Measurements from ENCODE around the gene KCNJ16.

KCNJ16 gene

DNA sequence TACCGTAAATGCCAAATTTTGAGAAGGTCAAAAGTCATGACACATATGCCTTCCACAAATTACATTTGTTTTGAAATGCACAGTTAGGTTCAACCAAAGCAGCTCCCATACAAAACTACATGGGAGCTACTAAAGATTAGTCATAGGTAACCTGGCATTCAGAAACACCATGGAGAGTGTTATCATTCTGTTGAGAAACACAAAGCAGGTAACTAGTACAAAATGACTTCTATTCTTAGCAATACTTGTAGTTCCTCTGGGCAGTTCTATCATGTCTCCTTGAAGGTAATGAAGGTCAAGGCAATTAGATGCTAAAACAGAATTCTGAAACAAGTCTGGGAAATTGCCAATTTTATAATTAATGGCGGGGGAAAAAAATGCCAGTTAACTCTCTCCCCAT lies 39.4 kb downstream of the KCNJ16 start:
- DNase-seq (ENCODE audit: low spot score) = no peak
- TF ChIP-seq, protein P1, sequence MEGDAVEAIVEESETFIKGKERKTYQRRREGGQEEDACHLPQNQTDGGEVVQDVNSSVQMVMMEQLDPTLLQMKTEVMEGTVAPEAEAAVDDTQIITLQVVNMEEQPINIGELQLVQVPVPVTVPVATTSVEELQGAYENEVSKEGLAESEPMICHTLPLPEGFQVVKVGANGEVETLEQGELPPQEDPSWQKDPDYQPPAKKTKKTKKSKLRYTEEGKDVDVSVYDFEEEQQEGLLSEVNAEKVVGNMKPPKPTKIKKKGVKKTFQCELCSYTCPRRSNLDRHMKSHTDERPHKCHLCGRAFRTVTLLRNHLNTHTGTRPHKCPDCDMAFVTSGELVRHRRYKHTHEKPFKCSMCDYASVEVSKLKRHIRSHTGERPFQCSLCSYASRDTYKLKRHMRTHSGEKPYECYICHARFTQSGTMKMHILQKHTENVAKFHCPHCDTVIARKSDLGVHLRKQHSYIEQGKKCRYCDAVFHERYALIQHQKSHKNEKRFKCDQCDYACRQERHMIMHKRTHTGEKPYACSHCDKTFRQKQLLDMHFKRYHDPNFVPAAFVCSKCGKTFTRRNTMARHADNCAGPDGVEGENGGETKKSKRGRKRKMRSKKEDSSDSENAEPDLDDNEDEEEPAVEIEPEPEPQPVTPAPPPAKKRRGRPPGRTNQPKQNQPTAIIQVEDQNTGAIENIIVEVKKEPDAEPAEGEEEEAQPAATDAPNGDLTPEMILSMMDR (IDR thresholded peaks at IDR 0.05; ENCODE audit: borderline replicate concordance, control extremely low read depth, extremely low read depth, insufficient read depth, missing control alignments) = no peak
- in situ Hi-C loops (cut with MboI; ENCODE audit: low sequenced_read_pairs, unreplicated experiment) = no loop called here

- in situ Hi-C loops (cut with MboI; ENCODE audit: low sequenced_read_pairs, unreplicated experiment) = no loop called here
- TF ChIP-seq, protein P1 (IDR thresholded peaks at IDR 0.05; ENCODE audit: borderline replicate concordance, control extremely low read depth, extremely low read depth, insufficient read depth, missing control alignments) = no peak
- DNase-seq (ENCODE audit: low spot score) = no peak
These were observed 40.1 kb downstream of the KCNJ16 start for GRCh38 chr17:70115126-70115525.

DNA sequence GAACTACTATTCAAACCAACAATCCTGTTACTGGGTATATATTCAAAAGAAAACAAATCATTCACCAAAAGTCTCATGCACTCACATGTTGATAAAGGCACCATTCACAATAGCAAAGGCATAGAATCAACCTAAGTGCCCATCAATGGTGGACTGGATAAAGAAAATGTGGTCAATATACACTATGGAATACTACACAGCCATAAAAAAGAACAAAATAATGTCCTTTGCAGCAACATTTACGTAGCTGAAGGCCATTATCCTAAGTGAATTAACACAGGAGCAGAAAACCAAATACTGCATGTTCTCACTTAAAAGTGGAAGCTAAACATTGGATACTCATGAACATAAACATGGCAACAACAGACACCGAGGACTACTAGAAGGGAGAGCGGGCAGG lies 41.9 kb downstream of the KCNJ16 start:
- TF ChIP-seq, protein P1 (IDR thresholded peaks at IDR 0.05; ENCODE audit: borderline replicate concordance, control extremely low read depth, extremely low read depth, insufficient read depth, missing control alignments) = no peak
- DNase-seq (ENCODE audit: low spot score) = no peak
- in situ Hi-C loops (cut with MboI; ENCODE audit: low sequenced_read_pairs, unreplicated experiment) = no loop called here

- no peak for DNase-seq (ENCODE audit: low spot score)
- in situ Hi-C loops (cut with MboI; ENCODE audit: low sequenced_read_pairs, unreplicated experiment) = no loop called here
- TF ChIP-seq, protein P1 (IDR thresholded peaks at IDR 0.05; ENCODE audit: borderline replicate concordance, control extremely low read depth, extremely low read depth, insufficient read depth, missing control alignments) = no peak
These were observed 44.5 kb downstream of the KCNJ16 start for GRCh38 chr17:70119545-70119944.

DNA sequence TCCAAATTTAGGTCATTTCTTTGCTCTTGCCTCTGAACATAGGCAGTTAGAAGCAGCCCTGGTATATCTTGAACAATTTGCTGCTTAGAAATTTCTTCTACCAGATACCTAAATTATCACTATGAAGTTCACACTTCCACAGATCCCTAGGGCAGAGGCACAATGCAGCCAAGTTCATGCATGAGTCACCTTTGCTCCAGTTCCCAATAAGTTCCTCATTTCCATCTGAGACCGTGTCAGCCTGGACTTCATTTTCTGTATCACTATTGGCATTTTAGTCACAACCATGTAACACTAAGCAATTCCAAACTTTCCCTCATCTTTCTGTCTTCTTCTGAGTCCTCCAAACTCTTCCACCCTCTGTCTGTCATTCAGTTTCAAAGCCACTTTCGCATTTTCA lies 45.0 kb downstream of the KCNJ16 start:
- in situ Hi-C loops (cut with MboI; ENCODE audit: low sequenced_read_pairs, unreplicated experiment) = no loop called here
- DNase-seq (ENCODE audit: low spot score) = no peak
- TF ChIP-seq, protein P1 (IDR thresholded peaks at IDR 0.05; ENCODE audit: borderline replicate concordance, control extremely low read depth, extremely low read depth, insufficient read depth, missing control alignments) = no peak

DNA sequence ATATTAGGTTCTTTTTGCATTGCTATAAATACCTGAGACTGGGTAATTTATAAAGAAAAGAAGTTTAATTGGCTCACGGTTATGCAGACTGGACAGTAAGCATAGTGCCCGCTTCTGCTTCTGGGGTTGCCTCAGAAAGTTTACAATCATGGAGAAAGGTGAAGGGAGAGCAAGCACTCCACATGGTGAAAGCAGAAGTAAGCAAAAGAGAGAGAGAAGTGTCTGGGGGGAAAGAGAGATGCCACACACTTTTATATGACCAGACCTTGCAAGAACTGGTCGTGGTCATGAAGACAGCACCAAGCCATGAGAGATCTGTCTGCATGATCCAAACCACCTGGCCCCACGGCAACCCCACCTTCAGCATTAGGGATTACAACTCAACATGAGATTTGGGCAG lies 45.4 kb downstream of the KCNJ16 start:
- in situ Hi-C loops (cut with MboI; ENCODE audit: low sequenced_read_pairs, unreplicated experiment) = no loop called here
- no peak for DNase-seq (ENCODE audit: low spot score)
- TF ChIP-seq, protein P1 (IDR thresholded peaks at IDR 0.05; ENCODE audit: borderline replicate concordance, control extremely low read depth, extremely low read depth, insufficient read depth, missing control alignments) = no peak

DNA sequence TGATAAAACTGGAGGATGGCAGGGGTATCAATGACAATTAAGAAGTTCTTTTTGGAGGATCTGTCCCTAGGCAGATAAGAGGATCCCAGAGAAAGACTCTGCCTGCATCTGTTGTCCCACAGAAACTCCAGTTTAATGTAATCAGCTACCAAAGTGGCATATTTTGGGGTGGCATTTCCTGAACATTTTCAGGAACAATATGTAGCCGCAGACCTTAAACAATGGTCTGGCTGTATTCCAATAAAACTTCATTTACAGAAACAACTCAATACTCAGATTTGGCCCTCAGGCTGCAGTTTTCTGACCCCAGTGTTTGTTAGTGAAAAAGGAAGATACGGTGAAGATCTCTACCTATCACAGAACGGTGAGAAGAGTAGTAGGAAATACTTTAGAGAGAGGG lies 46.1 kb downstream of the KCNJ16 start:
- no peak for DNase-seq (ENCODE audit: low spot score)
- in situ Hi-C loops (cut with MboI; ENCODE audit: low sequenced_read_pairs, unreplicated experiment) = no loop called here
- TF ChIP-seq, protein P1 (IDR thresholded peaks at IDR 0.05; ENCODE audit: borderline replicate concordance, control extremely low read depth, extremely low read depth, insufficient read depth, missing control alignments) = no peak
